ENCODE data around the gene CCN5.

Gene CCN5

DNA sequence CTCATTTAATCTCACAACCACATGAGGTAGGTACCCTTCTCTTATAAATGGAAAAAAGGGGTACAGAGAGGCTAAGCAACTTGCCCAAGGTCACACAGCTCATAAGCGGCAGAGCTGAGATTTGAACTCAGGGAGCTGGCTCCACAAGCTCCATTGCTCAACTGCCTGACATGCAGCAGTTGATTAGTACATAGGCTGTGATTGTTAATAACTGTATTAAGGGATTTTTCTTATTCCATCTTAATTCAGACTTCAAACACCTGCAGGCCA is 6.6 kb downstream of the CCN5 start:
- no peak for DNase-seq (ENCODE audit: low spot score)
- no peak for TF ChIP-seq CTCF (IDR thresholded peaks at IDR 0.05; ENCODE audit: borderline replicate concordance, control extremely low read depth, extremely low read depth, insufficient read depth, missing control alignments)
- in situ Hi-C loops (cut with MboI; ENCODE audit: low sequenced_read_pairs, unreplicated experiment): loop anchor here (5.0 kb wide), 1 partner anchor 34 kb away; no protein-coding TSS in a partner anchor

- TF ChIP-seq CTCF (IDR thresholded peaks at IDR 0.05; ENCODE audit: borderline replicate concordance, control extremely low read depth, extremely low read depth, insufficient read depth, missing control alignments): no peak
- in situ Hi-C loops (cut with MboI; ENCODE audit: low sequenced_read_pairs, unreplicated experiment): loop anchor here (5.0 kb wide), 1 partner anchor 36 kb away; no protein-coding TSS in a partner anchor
- DNase-seq (ENCODE audit: low spot score): no peak
Measured at GRCh38 chr20:44722990-44723389, 7.8 kb downstream of the CCN5 start.

GRCh38 chr20:44723391-44723790 is 8.2 kb downstream of the CCN5 start:
- no peak for TF ChIP-seq CTCF (IDR thresholded peaks at IDR 0.05; ENCODE audit: borderline replicate concordance, control extremely low read depth, extremely low read depth, insufficient read depth, missing control alignments)
- DNase-seq (ENCODE audit: low spot score): no peak
- in situ Hi-C loops (cut with MboI; ENCODE audit: low sequenced_read_pairs, unreplicated experiment): loop anchor here (5.0 kb wide), 1 partner anchor 36 kb away; no protein-coding TSS in a partner anchor

GRCh38 chr20:44723798-44724362 is 8.7 kb downstream of the CCN5 start:
- in situ Hi-C loops (cut with MboI; ENCODE audit: low sequenced_read_pairs, unreplicated experiment): loop anchor here (5.0 kb wide), 1 partner anchor 37 kb away; no protein-coding TSS in a partner anchor
- DNase-seq (ENCODE audit: low spot score): no peak
- no peak for TF ChIP-seq CTCF (IDR thresholded peaks at IDR 0.05; ENCODE audit: borderline replicate concordance, control extremely low read depth, extremely low read depth, insufficient read depth, missing control alignments)

GRCh38 chr20:44724423-44725091 is 9.4 kb downstream of the CCN5 start:
- in situ Hi-C loops (cut with MboI; ENCODE audit: low sequenced_read_pairs, unreplicated experiment): loop anchor here (5.0 kb wide), 1 partner anchor 37 kb away; no protein-coding TSS in a partner anchor
- DNase-seq (ENCODE audit: low spot score): no peak
- TF ChIP-seq CTCF (IDR thresholded peaks at IDR 0.05; ENCODE audit: borderline replicate concordance, control extremely low read depth, extremely low read depth, insufficient read depth, missing control alignments): no peak

DNA sequence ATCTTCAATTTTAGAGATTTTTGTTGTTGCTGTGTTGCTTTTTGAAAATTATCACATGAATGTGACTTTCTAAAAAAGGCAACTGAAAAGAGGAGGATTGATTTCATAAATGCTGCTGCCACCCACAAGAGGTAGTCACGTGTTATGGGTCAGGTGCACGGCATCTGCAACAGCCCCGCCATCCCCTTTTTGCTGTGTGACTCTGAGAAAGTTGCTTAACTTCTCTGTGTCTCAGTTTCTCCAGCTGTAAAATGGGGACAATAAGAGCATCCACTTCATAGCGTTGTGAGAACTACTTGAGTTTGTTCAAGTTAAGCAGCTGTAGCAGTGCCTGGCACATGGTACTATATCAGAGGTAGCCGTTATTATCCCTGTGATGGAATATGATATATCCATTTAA is 10.7 kb downstream of the CCN5 start:
- in situ Hi-C loops (cut with MboI; ENCODE audit: low sequenced_read_pairs, unreplicated experiment): no loop called here
- TF ChIP-seq CTCF (IDR thresholded peaks at IDR 0.05; ENCODE audit: borderline replicate concordance, control extremely low read depth, extremely low read depth, insufficient read depth, missing control alignments): no peak
- DNase-seq (ENCODE audit: low spot score): no peak

Measured in GM13976 (cell line).